Measurements from ENCODE around the gene RIMBP2.

Gene RIMBP2

GRCh38 chr12:130711756-130712155 is 4.3 kb downstream of the RIMBP2 start:
- H3K4me3 ChIP-seq (ENCODE audit: low read length in 2 of 2), result no peak overlapping the region
- no peak overlapping the region for H2AK5ac ChIP-seq (ENCODE audit: low read depth, low read length)
- no CpG with 5 or more reads among the region's 16 CpGs for WGBS, 2 donors (ENCODE audit: extremely low coverage in 2 of 2, insufficient read length in 2 of 2, insufficient replicate concordance in 1 of 2)
- peaks cover 6 to 21% of the 10 kb centered on the region in 2 donors for H3K4me1 ChIP-seq (ENCODE audit: control insufficient read depth in 2 of 2, insufficient read depth in 1 of 2, low read depth in 1 of 2, low read length in 2 of 2)
- H2AFZ ChIP-seq (ENCODE audit: low read length), result no peak overlapping the region
- no peak overlapping the region for H3K9ac ChIP-seq (ENCODE audit: low read depth, low read length, poor library complexity)
- no peak for DNase-seq (ENCODE audit: low spot score)
- H3K4ac ChIP-seq (ENCODE audit: low read length), result no peak overlapping the region
- H3K4me2 ChIP-seq (ENCODE audit: insufficient read depth, low read length, poor library complexity, severe bottlenecking), result no peak overlapping the region
- H2BK15ac ChIP-seq (ENCODE audit: low read length), result no peak overlapping the region
- H3K18ac ChIP-seq (ENCODE audit: low read length), result no peak overlapping the region
- peaks cover 0 to 1% of the 10 kb centered on the region in 2 donors for H3K9me3 ChIP-seq (replicated peaks in 1 of 2; ENCODE audit: control insufficient read depth in 2 of 2, insufficient read depth in 1 of 2, low read depth in 1 of 2, low read length in 2 of 2)
- peaks cover 1% of the 10 kb centered on the region for H3K79me1 ChIP-seq (ENCODE audit: low read depth, low read length)
- no peak overlapping the region for H2BK120ac ChIP-seq (ENCODE audit: low read depth, low read length)
- no peak overlapping the region for H3K23ac ChIP-seq (ENCODE audit: low read depth, low read length, poor library complexity)
- peaks cover 0 to 52% (median 23%) of the 10 kb centered on the region in 3 experiments for H3K27me3 ChIP-seq (ENCODE audit: control insufficient read depth in 3 of 3, insufficient read depth in 3 of 3, low read depth in 1 of 3, low read length in 3 of 3)
- no peak overlapping the region for H3K14ac ChIP-seq (ENCODE audit: low read length)
- no peaks in the 10 kb centered on the region for H3K36me3 ChIP-seq (replicated peaks in 1 of 2; ENCODE audit: control insufficient read depth in 2 of 2, insufficient read depth in 2 of 2, low read length in 2 of 2)
- no peak overlapping the region for H2BK5ac ChIP-seq (ENCODE audit: low read length)
- no peak overlapping the region for H4K91ac ChIP-seq (ENCODE audit: low read depth, low read length, poor library complexity)
- no peak overlapping the region for H4K8ac ChIP-seq (ENCODE audit: low read depth, low read length)
- H2BK12ac ChIP-seq (ENCODE audit: low read length), result no peak overlapping the region
- no peak overlapping the region for H3K27ac ChIP-seq (replicated peaks; ENCODE audit: low read length)

GRCh38 chr12:130710733-130711080 is 5.4 kb downstream of the RIMBP2 start:
- peaks cover 1% of the 10 kb centered on the region for H3K79me1 ChIP-seq (ENCODE audit: low read depth, low read length)
- no peak overlapping the region for H4K8ac ChIP-seq (ENCODE audit: low read depth, low read length)
- peaks cover 4 to 23% of the 10 kb centered on the region in 2 donors for H3K4me1 ChIP-seq (ENCODE audit: control insufficient read depth in 2 of 2, insufficient read depth in 1 of 2, low read depth in 1 of 2, low read length in 2 of 2)
- peaks cover 0 to 1% of the 10 kb centered on the region in 2 donors for H3K9me3 ChIP-seq (replicated peaks in 1 of 2; ENCODE audit: control insufficient read depth in 2 of 2, insufficient read depth in 1 of 2, low read depth in 1 of 2, low read length in 2 of 2)
- peak overlapping the region; percentile 53 for H2AK5ac ChIP-seq (ENCODE audit: low read depth, low read length)
- H3K14ac ChIP-seq (ENCODE audit: low read length), result no peak overlapping the region
- H2BK12ac ChIP-seq (ENCODE audit: low read length), result no peak overlapping the region
- no peak overlapping the region for H3K23ac ChIP-seq (ENCODE audit: low read depth, low read length, poor library complexity)
- peak overlapping the region; percentile 24 for H3K18ac ChIP-seq (ENCODE audit: low read length)
- DNase-seq (ENCODE audit: low spot score), result no peak
- no peak overlapping the region for H3K4me2 ChIP-seq (ENCODE audit: insufficient read depth, low read length, poor library complexity, severe bottlenecking)
- no peak overlapping the region for H3K4me3 ChIP-seq (ENCODE audit: low read length in 2 of 2)
- peaks cover 0 to 45% (median 23%) of the 10 kb centered on the region in 3 experiments for H3K27me3 ChIP-seq (ENCODE audit: control insufficient read depth in 3 of 3, insufficient read depth in 3 of 3, low read depth in 1 of 3, low read length in 3 of 3)
- no peaks in the 10 kb centered on the region for H3K36me3 ChIP-seq (replicated peaks in 1 of 2; ENCODE audit: control insufficient read depth in 2 of 2, insufficient read depth in 2 of 2, low read length in 2 of 2)
- no peak overlapping the region for H4K91ac ChIP-seq (ENCODE audit: low read depth, low read length, poor library complexity)
- no peak overlapping the region for H3K27ac ChIP-seq (replicated peaks; ENCODE audit: low read length)
- peak overlapping the region; percentile 29 for H2BK5ac ChIP-seq (ENCODE audit: low read length)
- peak overlapping the region; percentile 31 for H3K9ac ChIP-seq (ENCODE audit: low read depth, low read length, poor library complexity)
- WGBS, 2 donors (ENCODE audit: extremely low coverage in 2 of 2, insufficient read length in 2 of 2, insufficient replicate concordance in 1 of 2), result no CpG with 5 or more reads among the region's 7 CpGs
- H3K4ac ChIP-seq (ENCODE audit: low read length), result no peak overlapping the region
- no peak overlapping the region for H2BK120ac ChIP-seq (ENCODE audit: low read depth, low read length)
- H2AFZ ChIP-seq (ENCODE audit: low read length), result no peak overlapping the region
- no peak overlapping the region for H2BK15ac ChIP-seq (ENCODE audit: low read length)

DNA sequence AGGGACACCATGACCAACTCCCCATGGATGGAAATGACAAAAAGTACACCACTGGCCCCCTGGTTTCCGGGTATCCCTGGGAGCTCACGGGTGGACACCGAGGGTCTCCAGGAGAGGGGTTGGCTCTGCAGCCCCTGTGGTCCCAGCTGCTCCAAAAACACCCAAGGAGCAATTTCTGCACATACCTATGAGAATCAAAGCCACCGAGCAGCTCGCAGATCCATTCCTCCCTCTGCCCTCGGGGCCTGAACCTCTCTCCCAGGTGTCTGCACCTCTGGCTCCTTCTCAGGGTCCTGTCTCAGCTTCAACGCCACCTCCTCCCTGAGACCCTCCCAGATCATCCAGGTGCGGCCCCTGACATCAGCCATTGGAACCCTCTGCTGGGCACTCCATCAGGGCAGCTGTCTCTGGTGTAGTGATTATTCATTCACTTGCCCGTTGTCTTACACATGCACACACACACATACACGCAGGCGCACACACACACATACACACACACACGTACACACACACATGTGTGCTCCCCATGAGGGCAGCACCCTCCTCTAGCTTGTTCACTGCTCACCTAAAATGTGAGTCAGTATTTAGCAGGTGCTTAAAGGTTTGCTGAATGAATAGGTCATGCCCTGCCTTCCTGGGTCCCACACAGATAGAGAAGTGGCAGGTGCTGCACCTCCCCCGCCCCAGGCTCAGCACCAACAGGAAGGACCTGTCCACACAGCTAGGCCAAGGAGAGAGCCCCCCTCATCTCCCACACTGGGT is 5.9 kb downstream of the RIMBP2 start:
- Histone ChIP-seq H4K91ac (ENCODE audit: low read depth, low read length, poor library complexity) (no peak overlapping the region), H2BK15ac (ENCODE audit: low read length) (no peak overlapping the region), H3K36me3 (replicated peaks in 1 of 2; ENCODE audit: control insufficient read depth in 2 of 2, insufficient read depth in 2 of 2, low read length in 2 of 2) (no peaks in the 10 kb centered on the region), H3K4me1 (ENCODE audit: control insufficient read depth in 2 of 2, insufficient read depth in 1 of 2, low read depth in 1 of 2, low read length in 2 of 2) (peaks cover under 1 to 28% of the 10 kb centered on the region in 2 donors), H2BK5ac (ENCODE audit: low read length) (peak overlapping the region; percentile 29), H4K8ac (ENCODE audit: low read depth, low read length) (no peak overlapping the region), H3K4me3 (ENCODE audit: low read length in 2 of 2) (no peak overlapping the region), H2BK12ac (ENCODE audit: low read length) (peak overlapping the region; percentile 46), H3K14ac (ENCODE audit: low read length) (no peak overlapping the region), H3K4ac (ENCODE audit: low read length) (no peak overlapping the region), H2AK5ac (ENCODE audit: low read depth, low read length) (peak overlapping the region; percentile 77), H2AFZ (ENCODE audit: low read length) (no peak overlapping the region), H3K4me2 (ENCODE audit: insufficient read depth, low read length, poor library complexity, severe bottlenecking) (no peak overlapping the region), H3K18ac (ENCODE audit: low read length) (peak overlapping the region; percentile 44), H3K9ac (ENCODE audit: low read depth, low read length, poor library complexity) (peak overlapping the region; percentile 31), H3K79me1 (ENCODE audit: low read depth, low read length) (peaks cover 1% of the 10 kb centered on the region), H3K9me3 (replicated peaks in 1 of 2; ENCODE audit: control insufficient read depth in 2 of 2, insufficient read depth in 1 of 2, low read depth in 1 of 2, low read length in 2 of 2) (peaks cover 0 to 1% of the 10 kb centered on the region in 2 donors), H3K23ac (ENCODE audit: low read depth, low read length, poor library complexity) (no peak overlapping the region), H3K27ac (replicated peaks; ENCODE audit: low read length) (no peak overlapping the region), H3K27me3 (ENCODE audit: control insufficient read depth in 3 of 3, insufficient read depth in 3 of 3, low read depth in 1 of 3, low read length in 3 of 3) (peaks cover 0 to 45% (median 19%) of the 10 kb centered on the region in 3 experiments), H2BK120ac (ENCODE audit: low read depth, low read length) (no peak overlapping the region)
- no peak for DNase-seq (ENCODE audit: low spot score)
- WGBS, 2 donors (ENCODE audit: extremely low coverage in 2 of 2, insufficient read length in 2 of 2, insufficient replicate concordance in 1 of 2), result no CpG with 5 or more reads among the region's 13 CpGs

DNA sequence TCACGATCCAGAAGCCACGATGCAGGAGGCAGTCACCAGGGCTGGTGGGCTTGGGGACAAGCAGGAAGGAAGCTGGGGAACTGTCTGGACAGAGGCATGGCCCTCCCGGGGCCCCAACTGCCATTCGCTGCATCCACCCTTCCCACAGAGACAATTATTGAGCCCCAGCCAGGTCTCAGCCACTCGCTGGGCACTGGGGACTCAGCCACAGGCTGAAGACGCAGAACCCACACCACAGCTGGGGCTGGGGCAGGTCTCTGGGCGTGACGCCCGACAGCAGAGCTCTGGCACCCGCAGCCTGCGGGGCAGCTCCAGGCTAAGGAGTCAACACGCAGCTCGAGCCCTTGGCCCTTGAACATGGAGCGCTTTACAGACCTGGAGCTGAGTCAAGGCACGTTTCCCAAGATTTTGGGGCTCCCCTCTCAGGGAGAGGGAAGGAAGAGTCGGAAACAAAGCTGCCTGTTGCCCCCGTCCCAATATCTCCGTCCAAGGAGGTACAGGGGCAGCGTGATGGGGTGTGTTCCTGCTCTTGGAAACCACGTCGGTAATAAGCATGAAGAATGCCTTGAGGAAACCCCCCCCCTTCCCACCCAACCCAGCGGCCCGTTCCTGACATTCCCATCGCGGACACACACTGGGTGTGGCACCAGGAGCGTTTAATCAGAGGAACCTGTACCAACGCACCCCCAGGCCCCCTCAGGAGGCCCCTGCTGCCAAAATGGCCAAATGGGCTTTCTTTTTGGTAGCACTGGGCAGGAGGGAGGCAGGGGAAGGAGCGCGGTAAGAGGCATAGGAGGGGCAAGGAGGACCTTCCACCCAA is 6.7 kb downstream of the RIMBP2 start:
- H3K27me3 ChIP-seq (ENCODE audit: control insufficient read depth in 3 of 3, insufficient read depth in 3 of 3, low read depth in 1 of 3, low read length in 3 of 3), result peaks cover 0 to 44% (median 12%) of the 10 kb centered on the region in 3 experiments
- no peak overlapping the region for H2BK15ac ChIP-seq (ENCODE audit: low read length)
- H4K91ac ChIP-seq (ENCODE audit: low read depth, low read length, poor library complexity), result no peak overlapping the region
- H2AK5ac ChIP-seq (ENCODE audit: low read depth, low read length), result peak overlapping the region; percentile 77
- H3K79me1 ChIP-seq (ENCODE audit: low read depth, low read length), result peaks cover 1% of the 10 kb centered on the region
- no peak overlapping the region for H3K4me2 ChIP-seq (ENCODE audit: insufficient read depth, low read length, poor library complexity, severe bottlenecking)
- peak overlapping the region; percentile 59 for H3K18ac ChIP-seq (ENCODE audit: low read length)
- no peak overlapping the region for H3K4me3 ChIP-seq (ENCODE audit: low read length in 2 of 2)
- H2AFZ ChIP-seq (ENCODE audit: low read length), result no peak overlapping the region
- no peak overlapping the region for H2BK120ac ChIP-seq (ENCODE audit: low read depth, low read length)
- H3K14ac ChIP-seq (ENCODE audit: low read length), result no peak overlapping the region
- H3K9me3 ChIP-seq (replicated peaks in 1 of 2; ENCODE audit: control insufficient read depth in 2 of 2, insufficient read depth in 1 of 2, low read depth in 1 of 2, low read length in 2 of 2), result peaks cover 0 to 1% of the 10 kb centered on the region in 2 donors
- peaks cover 0 to 25% of the 10 kb centered on the region in 2 donors for H3K4me1 ChIP-seq (ENCODE audit: control insufficient read depth in 2 of 2, insufficient read depth in 1 of 2, low read depth in 1 of 2, low read length in 2 of 2)
- H3K36me3 ChIP-seq (replicated peaks in 1 of 2; ENCODE audit: control insufficient read depth in 2 of 2, insufficient read depth in 2 of 2, low read length in 2 of 2), result no peaks in the 10 kb centered on the region
- H2BK12ac ChIP-seq (ENCODE audit: low read length), result peak overlapping the region; percentile 14
- DNase-seq (ENCODE audit: low spot score), result no peak
- no peak overlapping the region for H3K27ac ChIP-seq (replicated peaks; ENCODE audit: low read length)
- no peak overlapping the region for H3K4ac ChIP-seq (ENCODE audit: low read length)
- H3K9ac ChIP-seq (ENCODE audit: low read depth, low read length, poor library complexity), result no peak overlapping the region
- peak overlapping the region; percentile 52 for H3K23ac ChIP-seq (ENCODE audit: low read depth, low read length, poor library complexity)
- no peak overlapping the region for H2BK5ac ChIP-seq (ENCODE audit: low read length)
- no peak overlapping the region for H4K8ac ChIP-seq (ENCODE audit: low read depth, low read length)
- WGBS, 2 donors (ENCODE audit: extremely low coverage in 2 of 2, insufficient read length in 2 of 2, insufficient replicate concordance in 1 of 2), result no CpG with 5 or more reads among the region's 29 CpGs

All from neuronal stem cell (in vitro differentiated cells).